ENCODE results near the gene THAP11. TPM values are rescaled to one million over a fixed set of nuclear protein-coding genes. Genes with fewer than 3 reads are reported as not detected.
"Not testable (repeated sequence)": the region's sequence is repeated elsewhere in the genome, so short reads cannot be mapped to it uniquely, and the experiment has no call there.

THAP11 gene
- total RNA-seq, 1 experiment from 2014 or later: 39.1 TPM

DNA sequence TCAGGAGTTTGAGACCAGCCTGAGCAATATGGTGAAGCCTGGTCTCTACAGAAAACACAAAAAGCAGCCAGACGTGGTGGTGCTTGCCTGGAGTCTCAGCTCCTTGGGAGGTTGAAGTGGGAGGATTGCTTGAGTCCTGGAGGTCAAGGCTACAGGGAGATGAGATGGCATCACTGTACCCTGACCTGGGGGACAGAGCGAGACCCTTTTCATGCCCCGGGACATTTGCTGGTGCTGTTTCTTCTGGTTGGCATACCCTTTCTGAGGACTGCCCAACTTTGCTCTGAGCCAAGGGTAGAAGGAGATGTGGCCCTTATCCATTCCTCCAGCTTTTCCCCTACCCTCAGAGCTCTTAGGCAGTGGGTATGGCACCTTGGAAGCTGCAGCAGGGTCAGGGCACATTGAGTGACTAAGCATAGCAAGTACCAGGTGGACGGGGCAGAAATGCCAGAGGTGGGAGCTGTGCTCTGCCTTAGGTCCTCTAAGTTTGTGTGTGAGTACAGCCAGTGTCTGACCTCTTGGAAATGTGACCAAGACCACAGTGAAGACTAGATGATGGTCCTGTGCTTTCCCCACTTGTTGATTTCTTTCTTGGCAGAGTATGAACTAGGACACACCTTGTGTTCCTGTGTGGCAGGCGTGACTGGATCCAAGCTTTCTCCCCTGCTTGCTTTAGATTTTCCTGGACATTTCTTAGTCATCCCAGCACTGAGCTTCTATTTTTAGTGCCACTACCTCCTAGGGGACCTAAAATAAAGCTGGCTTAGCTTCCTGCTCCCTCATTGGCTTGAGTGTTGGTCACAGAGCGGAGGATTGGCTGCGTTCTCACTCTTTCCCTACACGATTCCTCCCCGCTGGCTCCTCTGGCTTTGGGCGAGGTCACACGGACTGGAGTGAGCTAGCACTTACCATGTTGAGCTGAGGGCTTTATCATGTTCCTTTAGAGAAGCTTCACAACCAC is 20.8 kb downstream of the THAP11 start:
- Histone ChIP-seq H2AFZ (ENCODE audit: low read length) (no peak overlapping the region), H3K36me3 (ENCODE audit: low read depth, low read length) (peaks cover 18% of the 10 kb centered on the region), H3K4me2 (ENCODE audit: low read length) (no peak overlapping the region), H3K9me3 (ENCODE audit: low read length) (no peaks in the 10 kb centered on the region), H3K9ac (ENCODE audit: low read length) (no peak overlapping the region), H3K4me1 (ENCODE audit: insufficient read depth, low read length) (peaks cover 28% of the 10 kb centered on the region), H4K20me1 (ENCODE audit: low read length) (peaks cover 7% of the 10 kb centered on the region; the same call in 1 of the 2 replicates), H3K4me3 (ENCODE audit: low read length) (no peak overlapping the region), H3K27me3 (ENCODE audit: low read length) (no peaks in the 10 kb centered on the region), H3F3A (ENCODE audit: low read length, unreplicated experiment) (no peaks in the 10 kb centered on the region), H3K27ac (ENCODE audit: low read length) (no peak overlapping the region), H3K9me2 (replicated peaks; ENCODE audit: low read length) (no peaks in the 10 kb centered on the region), H3K79me2 (ENCODE audit: low read length) (peaks cover 74% of the 10 kb centered on the region)
- DNase-seq: no peak
- POLR2A ChIA-PET (ENCODE audit: unreplicated experiment): no interaction called here
- TF ChIP-seq, protein P1, sequence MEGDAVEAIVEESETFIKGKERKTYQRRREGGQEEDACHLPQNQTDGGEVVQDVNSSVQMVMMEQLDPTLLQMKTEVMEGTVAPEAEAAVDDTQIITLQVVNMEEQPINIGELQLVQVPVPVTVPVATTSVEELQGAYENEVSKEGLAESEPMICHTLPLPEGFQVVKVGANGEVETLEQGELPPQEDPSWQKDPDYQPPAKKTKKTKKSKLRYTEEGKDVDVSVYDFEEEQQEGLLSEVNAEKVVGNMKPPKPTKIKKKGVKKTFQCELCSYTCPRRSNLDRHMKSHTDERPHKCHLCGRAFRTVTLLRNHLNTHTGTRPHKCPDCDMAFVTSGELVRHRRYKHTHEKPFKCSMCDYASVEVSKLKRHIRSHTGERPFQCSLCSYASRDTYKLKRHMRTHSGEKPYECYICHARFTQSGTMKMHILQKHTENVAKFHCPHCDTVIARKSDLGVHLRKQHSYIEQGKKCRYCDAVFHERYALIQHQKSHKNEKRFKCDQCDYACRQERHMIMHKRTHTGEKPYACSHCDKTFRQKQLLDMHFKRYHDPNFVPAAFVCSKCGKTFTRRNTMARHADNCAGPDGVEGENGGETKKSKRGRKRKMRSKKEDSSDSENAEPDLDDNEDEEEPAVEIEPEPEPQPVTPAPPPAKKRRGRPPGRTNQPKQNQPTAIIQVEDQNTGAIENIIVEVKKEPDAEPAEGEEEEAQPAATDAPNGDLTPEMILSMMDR (conservative IDR thresholded peaks at IDR 0.05; ENCODE audit: low read depth, low read length): no peak
- no peak for TF ChIP-seq EZH2phosphoT487 (IDR thresholded peaks at IDR 0.05; ENCODE audit: borderline replicate concordance, low read length)
- TF ChIP-seq EZH2 (IDR thresholded peaks at IDR 0.05; ENCODE audit: low read length, unreplicated experiment): no peak
- no peak for ATAC-seq
- BruUV-seq (replicated peaks): no TSS peak
- CTCF ChIA-PET: interaction anchor here (0.5 kb wide), 1 partner anchor 321 kb away, joined by 3 read pairs; no protein-coding TSS in a partner anchor
- intact Hi-C loops (cut with micrococcal nuclease): no loop called here

DNA sequence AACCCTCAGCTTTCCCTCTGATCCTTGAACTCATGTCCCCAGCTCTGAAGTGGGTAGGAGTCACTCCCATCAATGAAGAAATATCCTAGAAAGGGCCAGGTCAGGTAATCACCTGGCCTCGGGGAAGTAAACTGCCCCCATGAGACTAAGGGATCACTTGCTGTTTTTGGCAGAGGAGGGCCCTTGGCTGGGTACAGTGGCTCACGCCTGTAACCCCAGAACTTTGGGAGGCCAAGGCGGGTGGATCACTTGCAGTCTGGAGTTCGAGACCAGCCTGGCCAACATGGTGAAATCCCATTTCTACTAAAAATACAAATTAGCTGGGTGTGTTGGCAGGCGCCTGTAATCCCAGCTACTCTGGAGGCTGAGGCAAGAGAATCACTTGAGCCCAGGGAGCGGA is 21.9 kb downstream of the THAP11 start:
- DNase-seq; POLR2A ChIA-PET (ENCODE audit: unreplicated experiment); H3K27me3 ChIP-seq (ENCODE audit: low read length); intact Hi-C loops (cut with micrococcal nuclease); H2AFZ ChIP-seq (ENCODE audit: low read length); H3K4me2 ChIP-seq (ENCODE audit: low read length); H4K20me1 ChIP-seq (ENCODE audit: low read length); BruUV-seq (replicated peaks); H3K9me2 ChIP-seq (replicated peaks; ENCODE audit: low read length); H3K4me3 ChIP-seq (ENCODE audit: low read length); H3K9ac ChIP-seq (ENCODE audit: low read length); CTCF ChIA-PET; ATAC-seq; H3F3A ChIP-seq (ENCODE audit: low read length, unreplicated experiment); H3K27ac ChIP-seq (ENCODE audit: low read length); H3K9me3 ChIP-seq (ENCODE audit: low read length): not testable (repeated sequence)
- Histone ChIP-seq H3K36me3 (ENCODE audit: low read depth, low read length) (peaks cover 22% of the 10 kb centered on the region), H3K79me2 (ENCODE audit: low read length) (peaks cover 63% of the 10 kb centered on the region), H3K4me1 (ENCODE audit: insufficient read depth, low read length) (peaks cover 17% of the 10 kb centered on the region)

DNA sequence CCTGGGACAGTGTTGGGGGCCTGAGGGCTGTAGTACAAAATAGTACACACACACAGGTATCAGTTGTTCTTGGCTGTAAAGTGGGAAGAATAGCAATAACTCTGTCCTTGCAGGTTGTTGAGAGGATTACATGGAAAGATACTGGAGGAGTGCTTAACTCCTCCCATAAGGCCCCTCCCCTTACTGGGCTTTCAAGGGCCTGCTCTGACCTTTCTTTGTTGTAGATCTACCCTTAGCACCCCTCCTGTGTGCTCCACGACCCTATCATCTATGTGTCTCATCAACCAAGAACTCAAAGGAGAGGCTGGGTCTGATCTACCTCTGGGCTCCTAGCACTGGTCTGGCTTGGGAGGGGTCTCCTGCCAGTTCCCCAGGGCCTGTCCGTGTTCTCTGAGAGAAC is 22.5 kb downstream of the THAP11 start:
- ATAC-seq (no peak), DNase-seq (no peak)
- ChIA-PET CTCF (no interaction called here), POLR2A (ENCODE audit: unreplicated experiment) (no interaction called here)
- no peaks in the 10 kb centered on the region for H3F3A ChIP-seq (ENCODE audit: low read length, unreplicated experiment)
- intact Hi-C loops (cut with micrococcal nuclease): no loop called here
- H3K9ac ChIP-seq (ENCODE audit: low read length): no peak overlapping the region
- H3K9me2 ChIP-seq (replicated peaks; ENCODE audit: low read length): no peaks in the 10 kb centered on the region
- peaks cover 17% of the 10 kb centered on the region for H3K4me1 ChIP-seq (ENCODE audit: insufficient read depth, low read length)
- BruUV-seq (replicated peaks): no TSS peak
- H3K4me2 ChIP-seq (ENCODE audit: low read length): no peak overlapping the region
- H3K9me3 ChIP-seq (ENCODE audit: low read length): no peaks in the 10 kb centered on the region
- no peak overlapping the region for H2AFZ ChIP-seq (ENCODE audit: low read length)
- peaks cover 57% of the 10 kb centered on the region for H3K79me2 ChIP-seq (ENCODE audit: low read length)
- TF ChIP-seq, protein P1 (conservative IDR thresholded peaks at IDR 0.05; ENCODE audit: low read depth, low read length): no peak
- TF ChIP-seq EZH2 (IDR thresholded peaks at IDR 0.05; ENCODE audit: low read length, unreplicated experiment) (no peak), EZH2phosphoT487 (IDR thresholded peaks at IDR 0.05; ENCODE audit: borderline replicate concordance, low read length) (no peak)
- no peak overlapping the region for H3K27ac ChIP-seq (ENCODE audit: low read length)
- no peaks in the 10 kb centered on the region for H3K27me3 ChIP-seq (ENCODE audit: low read length)
- peaks cover 7% of the 10 kb centered on the region; the same call in 1 of the 2 replicates for H4K20me1 ChIP-seq (ENCODE audit: low read length)
- H3K36me3 ChIP-seq (ENCODE audit: low read depth, low read length): peaks cover 22% of the 10 kb centered on the region
- H3K4me3 ChIP-seq (ENCODE audit: low read length): no peak overlapping the region

Measured in PC-3 (cell line).